ENCODE data around the gene AMOTL2.

DNA sequence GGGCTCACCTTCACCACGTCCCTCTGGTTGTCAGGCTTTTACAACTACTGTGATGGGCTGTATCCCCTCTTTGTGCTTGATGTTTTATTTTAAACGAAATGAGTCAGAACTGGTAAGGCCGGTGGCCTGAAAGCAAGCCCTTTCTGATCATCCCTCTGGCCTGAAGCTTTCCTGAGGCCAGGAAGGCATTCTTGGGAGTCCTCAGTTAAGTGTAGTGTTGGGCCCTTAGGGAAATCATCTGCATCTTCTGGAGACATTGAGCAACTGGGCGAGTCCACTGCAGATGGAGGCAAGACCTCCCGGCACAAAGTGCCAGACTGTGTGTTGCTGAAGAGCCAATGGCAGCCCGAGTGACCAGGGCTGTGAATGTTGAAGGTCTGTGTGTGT lies 33.0 kb upstream of the AMOTL2 start:
- TF ChIP-seq ZNF274 (IDR thresholded peaks at IDR 0.05; ENCODE audit: low read depth, low read length) (no peak), SUZ12 (IDR thresholded peaks at IDR 0.05; ENCODE audit: extremely low read depth, insufficient read depth, insufficient read length) (no peak)
